ES-I3 (cell line): ENCODE data around the gene CDKN2D.

Experiments used
- H3K36me3 ChIP-seq: 2 replicates; pipeline ENCODE4 v1.6.1; 2013; ENCODE audit warnings: mild to moderate bottlenecking, low read length, control low read depth, moderate library complexity; ENCODE audit not compliant: insufficient read depth
- H3K4me1 ChIP-seq: 2 replicates; pipeline ENCODE4 v1.6.1; 2013; ENCODE audit warnings: mild to moderate bottlenecking, control low read depth, low read length; ENCODE audit not compliant: insufficient read depth
- H3K9ac ChIP-seq: 2 replicates; pipeline ENCODE4 v1.6.1; 2013; ENCODE audit warnings: low read depth, mild to moderate bottlenecking, low read length, moderate library complexity
- H3K9me3 ChIP-seq: 2 replicates; pipeline ENCODE4 v1.6.1; 2013; ENCODE audit warnings: mild to moderate bottlenecking, low read length, moderate library complexity; ENCODE audit not compliant: control insufficient read depth, insufficient read depth

Gene CDKN2D

DNA sequence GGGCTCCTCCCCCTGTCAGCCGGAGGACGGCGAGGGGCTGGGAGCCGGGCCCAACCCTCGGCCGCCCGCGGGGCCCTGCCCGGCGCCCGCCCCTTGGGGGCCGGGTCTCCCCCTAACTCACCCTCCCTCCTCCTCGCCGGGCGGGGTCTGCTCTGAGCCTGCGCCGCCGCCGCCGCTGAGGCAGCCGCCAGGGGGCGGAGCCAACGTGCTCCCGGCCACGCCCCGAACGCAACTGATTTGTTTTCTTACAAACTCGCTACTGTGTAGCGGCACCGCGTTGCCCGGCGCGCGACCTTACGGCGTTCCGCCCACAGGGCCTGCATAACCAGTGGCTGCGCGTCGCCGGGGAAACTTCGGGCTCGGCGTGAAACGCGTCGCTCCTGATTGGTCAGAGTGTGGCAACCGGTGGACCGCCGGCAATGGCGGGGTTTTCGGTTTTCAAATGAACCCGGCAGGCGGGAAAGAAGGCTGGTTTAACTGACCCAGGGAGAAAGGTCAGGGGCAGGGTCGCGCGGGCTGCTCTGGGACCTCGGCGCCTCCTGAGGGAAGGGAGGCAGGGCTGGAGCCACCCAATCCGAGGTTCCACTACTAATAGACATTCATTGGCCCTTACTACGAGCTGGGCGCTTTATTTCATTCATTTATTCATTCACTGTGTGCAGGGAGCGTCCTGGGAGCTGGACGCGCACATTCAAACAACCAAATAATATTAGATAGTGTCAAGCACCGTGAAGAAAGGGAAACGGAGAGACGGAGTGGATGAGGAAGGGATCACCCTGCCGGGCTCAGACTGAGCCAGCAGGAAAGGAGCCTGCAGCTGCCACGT, at the start of gene CDKN2D:
TSS of gene CDKN2D (minus strand) at position 154 of the 826 bp plus-strand sequence. CDS start 326 bp downstream, outside the sequence.
- peak within 1 kb of the TSS; percentile 86 for H3K9ac ChIP-seq

DNA sequence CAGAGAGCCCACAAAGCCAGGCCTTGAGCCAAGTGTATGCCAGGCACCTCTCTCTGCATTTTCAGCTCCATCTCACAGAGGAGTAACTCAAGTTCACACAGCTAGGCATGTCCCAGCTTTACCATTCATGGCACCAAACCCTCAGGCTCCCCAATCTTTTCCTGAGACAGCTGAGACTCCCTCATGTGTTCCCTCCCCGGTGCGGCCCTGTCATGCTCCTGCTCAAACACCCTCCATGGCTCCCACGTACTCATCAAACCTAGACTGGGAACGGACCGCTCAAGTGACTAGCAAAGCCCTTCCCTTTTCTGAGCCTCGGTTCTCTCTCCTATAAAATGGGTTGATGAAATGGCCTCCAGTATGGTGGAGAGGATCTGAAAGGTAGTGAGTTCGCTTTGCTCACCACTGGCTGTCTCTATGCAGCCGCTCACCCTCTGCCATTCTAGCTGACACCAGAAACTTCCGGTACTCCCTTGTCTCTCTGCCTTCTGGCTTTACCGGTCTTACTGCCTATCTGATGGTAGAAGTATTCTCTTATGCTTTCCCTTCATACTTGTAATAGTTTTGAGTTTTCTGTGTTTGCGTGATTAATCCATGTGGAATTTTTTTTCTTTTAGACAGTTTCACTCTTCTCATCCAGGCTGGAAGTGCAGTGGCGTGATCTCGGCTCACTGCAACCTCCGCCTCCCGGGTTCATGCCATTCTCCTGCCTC, 48.8 kb upstream of the CDKN2D start:
- no peaks in the 10 kb centered on the region for H3K4me1 ChIP-seq
- H3K9me3 ChIP-seq: no peaks in the 10 kb centered on the region
- H3K9ac ChIP-seq: no peak overlapping the region
- H3K36me3 ChIP-seq: no peaks in the 10 kb centered on the region

More for the DNA sequence above, at the start of gene CDKN2D:
- H3K9me3 ChIP-seq: no peaks in the 10 kb centered on the region
- H3K4me1 ChIP-seq: peaks cover 6% of the 10 kb centered on the region; the same call in 1 of the 2 replicates
- no peaks in the 10 kb centered on the region for H3K36me3 ChIP-seq

DNA sequence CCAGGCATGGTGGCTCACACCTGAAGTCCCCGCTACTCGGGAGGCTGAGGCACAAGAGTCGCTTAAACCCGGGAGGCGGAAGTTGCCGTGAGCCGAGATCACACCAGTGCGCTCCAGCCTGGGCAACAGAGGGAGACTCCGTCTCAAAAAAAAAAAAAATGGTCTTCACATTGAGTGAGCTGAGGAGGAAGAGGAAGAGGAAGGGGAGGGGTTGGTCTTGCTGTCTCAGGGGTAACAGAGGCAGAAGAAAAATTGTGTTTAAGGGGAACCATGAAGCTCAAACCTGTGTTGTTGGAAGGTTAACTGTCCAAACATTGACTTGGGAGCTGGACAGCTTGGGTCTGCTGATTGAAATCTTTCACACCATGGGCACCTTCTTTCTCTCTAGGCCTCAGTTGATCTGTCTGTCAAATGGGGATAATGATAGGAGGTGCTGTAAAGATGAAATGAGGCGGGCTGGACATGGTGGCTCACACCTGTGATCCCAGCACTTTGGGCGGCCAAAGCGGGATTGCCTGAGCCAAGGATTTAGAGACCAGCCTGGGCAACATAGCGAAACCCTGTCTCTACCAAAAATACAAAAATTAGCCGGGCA, 46.7 kb upstream of the CDKN2D start:
- H3K4me1 ChIP-seq: no peaks in the 10 kb centered on the region
- no peak overlapping the region for H3K9ac ChIP-seq
- no peaks in the 10 kb centered on the region for H3K9me3 ChIP-seq
- no peaks in the 10 kb centered on the region for H3K36me3 ChIP-seq

DNA sequence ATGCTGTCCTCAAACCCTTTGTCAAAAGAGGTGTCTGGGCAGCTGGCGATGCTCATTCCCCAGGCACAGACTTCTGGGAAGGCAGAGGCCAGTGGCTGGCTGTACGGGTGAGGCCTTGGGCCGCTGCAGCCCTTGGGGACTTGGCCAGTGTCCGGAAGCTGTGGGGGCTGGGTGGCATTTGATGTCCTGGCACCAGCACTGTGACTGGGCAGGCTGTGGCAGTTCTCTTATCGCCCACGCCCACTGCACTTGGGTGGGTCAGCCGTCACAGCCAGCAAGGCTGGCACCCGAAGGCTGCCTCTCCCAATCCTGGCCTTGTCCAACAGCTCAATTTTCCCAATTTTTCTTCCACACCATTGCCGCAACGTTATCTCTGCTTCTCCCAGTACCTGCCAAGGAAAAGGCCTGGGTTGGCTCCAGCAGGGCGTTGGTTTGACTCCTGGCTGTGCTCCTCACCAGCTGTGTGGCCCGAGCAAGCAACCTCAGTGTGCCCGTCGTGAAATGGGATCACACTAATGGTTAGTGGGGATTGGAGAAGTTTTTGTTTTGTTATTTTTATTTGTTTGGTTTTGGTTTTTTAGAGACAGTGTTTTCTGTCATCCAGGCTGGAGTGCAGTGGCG, 43.8 kb upstream of the CDKN2D start:
- Histone ChIP-seq H3K9ac (no peak overlapping the region), H3K4me1 (no peaks in the 10 kb centered on the region), H3K9me3 (no peaks in the 10 kb centered on the region), H3K36me3 (no peaks in the 10 kb centered on the region)

DNA sequence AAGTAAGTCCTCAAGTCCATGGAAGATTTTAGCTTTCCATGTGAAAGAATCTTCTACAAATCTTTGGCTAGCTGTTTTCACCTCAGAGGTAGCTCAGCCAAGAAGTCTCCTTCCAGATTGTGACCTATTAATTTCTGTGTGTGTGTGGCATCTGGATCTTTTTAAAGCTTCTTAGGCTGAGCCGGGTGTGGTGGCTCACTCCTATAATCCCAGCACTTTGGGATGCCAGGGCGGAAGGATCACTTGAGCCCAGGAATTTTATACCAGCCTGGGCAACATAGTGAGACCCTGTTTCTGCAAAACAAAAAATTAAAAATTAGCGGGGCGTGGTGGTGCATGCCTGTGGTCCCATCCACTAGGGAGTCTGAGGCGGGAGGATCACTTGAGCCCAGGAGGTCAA, 43.1 kb upstream of the CDKN2D start:
- no peaks in the 10 kb centered on the region for H3K4me1 ChIP-seq
- no peaks in the 10 kb centered on the region for H3K36me3 ChIP-seq
- no peak overlapping the region for H3K9ac ChIP-seq
- H3K9me3 ChIP-seq: no peaks in the 10 kb centered on the region

DNA sequence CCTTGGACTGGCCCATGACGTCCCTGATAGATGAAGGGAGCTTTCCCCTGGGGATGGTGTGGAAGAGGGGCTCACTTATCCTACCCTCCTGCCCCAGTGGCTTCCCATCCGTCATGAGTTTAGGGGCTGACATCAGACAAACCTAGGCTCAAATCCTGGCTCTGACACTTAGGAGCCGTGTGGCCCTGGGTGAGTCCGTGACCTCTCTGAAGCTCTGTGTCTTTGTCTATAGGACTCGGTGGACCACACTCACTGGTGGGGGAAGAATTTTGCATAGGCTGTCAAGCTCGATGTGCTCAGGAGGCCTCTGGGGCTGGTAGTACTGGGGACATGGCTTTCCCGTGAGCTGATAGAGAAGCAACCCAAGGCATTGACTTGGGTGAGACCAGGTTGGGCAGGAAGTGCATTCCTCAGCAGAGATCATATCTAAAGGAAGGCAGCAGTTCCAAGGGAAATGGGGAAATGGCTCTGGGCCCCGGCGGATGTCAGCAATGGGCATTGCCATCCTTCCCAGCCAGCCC, 35.7 kb upstream of the CDKN2D start:
- Histone ChIP-seq H3K9ac (no peak overlapping the region), H3K36me3 (no peaks in the 10 kb centered on the region), H3K4me1 (peaks cover 11% of the 10 kb centered on the region), H3K9me3 (peaks cover 3% of the 10 kb centered on the region; the same call in 1 of the 2 replicates)

DNA sequence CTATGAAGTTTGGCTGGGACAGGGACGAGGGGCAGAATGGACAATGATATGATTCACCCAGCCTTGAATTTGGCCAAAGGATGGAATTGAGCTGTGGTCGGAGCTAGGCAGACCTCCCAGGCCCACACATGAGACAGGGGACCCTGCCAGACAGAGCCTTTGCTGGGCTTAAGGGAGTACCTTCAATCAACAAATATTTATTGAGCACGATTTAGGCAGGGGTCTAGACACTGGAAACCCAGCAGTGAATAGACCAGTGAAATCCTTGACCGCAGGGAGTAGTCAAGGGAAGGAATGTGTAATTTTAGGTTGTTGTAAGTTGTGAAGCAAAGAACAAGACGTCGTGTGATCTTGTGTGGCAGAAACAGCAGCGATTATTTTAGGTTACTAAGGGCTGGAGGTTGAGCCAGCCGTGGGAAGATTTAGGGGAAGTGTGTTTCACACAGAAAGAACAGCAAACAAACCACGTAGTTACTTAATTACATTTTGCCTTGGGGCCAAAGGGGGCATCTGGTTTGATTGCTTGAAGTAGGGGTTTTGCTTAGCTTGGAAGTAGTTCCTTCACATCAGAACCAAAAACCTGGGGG, 35.2 kb upstream of the CDKN2D start:
- Histone ChIP-seq H3K9ac (peak overlapping the region; percentile 99; the same call in 1 of the 2 replicates), H3K4me1 (peaks cover 11% of the 10 kb centered on the region), H3K36me3 (no peaks in the 10 kb centered on the region), H3K9me3 (peaks cover 3% of the 10 kb centered on the region; the same call in 1 of the 2 replicates)

DNA sequence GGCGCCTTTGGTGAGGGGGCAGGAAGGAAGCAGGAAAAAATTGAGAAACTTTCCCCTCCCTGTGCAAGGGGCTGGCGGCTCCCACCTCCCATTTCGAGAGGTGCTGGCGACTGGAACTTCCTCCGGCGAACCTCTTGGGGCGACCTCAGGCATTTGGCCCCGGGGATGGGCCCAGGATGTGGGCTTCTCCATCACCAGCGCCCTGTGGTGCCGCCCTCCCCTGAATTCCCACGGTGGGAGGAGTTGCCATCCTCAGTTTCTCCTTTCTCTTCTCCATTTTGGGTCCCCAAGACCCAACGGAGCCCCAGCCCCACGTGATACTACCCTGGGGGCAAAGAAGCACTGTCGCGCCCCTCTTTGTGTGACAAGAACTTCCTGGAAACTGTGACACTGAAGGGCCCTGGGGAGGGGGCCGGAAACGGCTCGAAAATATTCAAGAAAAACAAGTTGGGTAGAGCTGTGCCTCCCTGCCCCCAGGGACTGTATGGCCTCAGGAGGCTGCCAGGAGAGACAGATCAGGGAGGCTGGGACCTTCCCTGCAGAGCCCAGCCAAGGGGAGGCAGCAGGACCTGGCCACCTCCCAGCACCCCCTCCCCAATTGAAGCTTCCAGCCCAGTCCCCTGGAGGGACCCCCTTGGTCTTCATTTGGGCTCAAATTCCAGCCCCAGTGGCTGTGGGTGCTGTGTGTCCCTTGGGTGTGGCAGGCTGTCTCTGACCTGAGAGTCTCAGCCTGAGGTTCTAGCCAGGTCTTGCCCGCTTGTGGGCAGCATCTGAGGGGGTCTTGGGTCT, 34.5 kb upstream of the CDKN2D start:
- Histone ChIP-seq H3K9ac (peak overlapping the region; percentile 99), H3K4me1 (peaks cover 11% of the 10 kb centered on the region), H3K36me3 (no peaks in the 10 kb centered on the region), H3K9me3 (peaks cover 3% of the 10 kb centered on the region; the same call in 1 of the 2 replicates)

DNA sequence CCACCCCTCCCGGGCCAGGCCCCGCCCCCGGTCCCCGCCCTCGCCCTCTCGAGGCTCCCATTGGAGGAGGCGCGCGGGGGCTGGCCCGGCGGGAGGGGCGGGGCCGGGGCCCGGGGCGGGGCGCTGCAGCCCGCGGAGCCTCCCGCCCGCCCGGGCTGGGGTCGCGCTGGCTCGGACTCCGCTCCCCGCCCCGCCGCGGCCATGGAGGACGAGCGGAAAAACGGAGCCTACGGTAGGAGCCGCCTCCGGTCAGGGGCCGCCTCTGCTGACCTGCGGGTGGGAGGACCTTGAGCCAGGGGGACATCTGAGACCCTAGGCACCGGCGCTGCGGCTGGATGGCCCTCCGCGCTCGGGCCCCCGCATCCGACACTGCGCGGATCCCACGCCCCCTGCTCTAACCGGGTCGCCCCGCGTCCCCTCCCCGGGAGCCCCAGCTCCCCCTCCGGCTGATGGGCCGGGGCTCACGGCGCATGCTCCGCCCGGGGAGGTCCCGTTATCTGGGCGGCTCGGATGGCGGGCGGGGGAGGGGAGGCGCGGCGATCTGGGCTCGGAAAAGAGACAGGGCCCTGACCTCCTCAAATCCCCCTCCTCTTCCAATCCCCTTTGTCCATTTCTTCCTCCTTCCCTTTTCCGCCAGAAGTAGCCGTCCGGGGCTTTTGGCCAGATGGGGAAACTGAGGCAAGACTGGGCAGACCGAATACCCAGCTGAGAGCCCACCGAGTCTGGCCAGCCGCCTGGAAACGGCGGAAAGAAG, 33.7 kb upstream of the CDKN2D start:
- Histone ChIP-seq H3K9ac (peak overlapping the region; percentile 99), H3K9me3 (peaks cover 3% of the 10 kb centered on the region; the same call in 1 of the 2 replicates), H3K36me3 (no peaks in the 10 kb centered on the region), H3K4me1 (peaks cover 11% of the 10 kb centered on the region)

DNA sequence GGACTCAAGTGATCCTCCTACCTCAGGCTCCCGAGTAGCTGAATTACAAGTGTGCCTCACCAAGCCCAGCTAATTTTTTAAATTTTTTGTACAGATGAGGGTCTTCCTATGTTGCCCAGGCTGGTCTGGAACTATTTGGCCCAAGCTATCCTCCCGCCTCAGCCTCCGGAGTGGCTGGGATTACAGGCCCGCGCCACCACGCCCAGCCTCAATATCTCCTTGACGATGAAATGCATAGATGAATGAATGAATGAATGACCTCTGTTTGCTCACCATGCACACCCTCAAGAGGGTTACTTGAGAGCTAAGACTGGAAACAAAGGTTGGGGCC, 33.2 kb upstream of the CDKN2D start:
- no peaks in the 10 kb centered on the region for H3K36me3 ChIP-seq
- H3K4me1 ChIP-seq: peaks cover 11% of the 10 kb centered on the region
- peaks cover 3% of the 10 kb centered on the region; the same call in 1 of the 2 replicates for H3K9me3 ChIP-seq
- H3K9ac ChIP-seq: no peak overlapping the region

DNA sequence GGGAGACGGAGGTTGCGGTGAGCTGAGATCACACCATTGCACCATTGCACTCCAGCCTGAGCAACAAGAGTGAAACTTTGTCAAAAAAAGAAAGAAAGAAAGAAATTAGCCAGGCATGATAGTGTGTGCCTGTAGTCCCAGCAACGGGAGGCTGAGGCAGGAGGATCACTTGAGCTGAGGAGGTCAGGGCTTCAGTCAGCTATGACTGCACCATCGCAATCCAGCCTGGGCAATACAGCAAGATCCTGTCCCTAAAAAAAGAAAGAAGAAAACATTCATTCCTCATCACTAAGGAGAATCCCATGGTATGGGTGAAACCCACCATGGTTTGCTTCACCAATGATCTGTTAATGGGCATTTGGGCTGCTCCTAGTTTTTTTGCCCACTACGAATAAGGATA, 31.4 kb upstream of the CDKN2D start:
- no peaks in the 10 kb centered on the region for H3K36me3 ChIP-seq
- H3K9ac ChIP-seq: no peak overlapping the region
- H3K4me1 ChIP-seq: peaks cover 11% of the 10 kb centered on the region
- H3K9me3 ChIP-seq: peaks cover 3% of the 10 kb centered on the region; the same call in 1 of the 2 replicates

DNA sequence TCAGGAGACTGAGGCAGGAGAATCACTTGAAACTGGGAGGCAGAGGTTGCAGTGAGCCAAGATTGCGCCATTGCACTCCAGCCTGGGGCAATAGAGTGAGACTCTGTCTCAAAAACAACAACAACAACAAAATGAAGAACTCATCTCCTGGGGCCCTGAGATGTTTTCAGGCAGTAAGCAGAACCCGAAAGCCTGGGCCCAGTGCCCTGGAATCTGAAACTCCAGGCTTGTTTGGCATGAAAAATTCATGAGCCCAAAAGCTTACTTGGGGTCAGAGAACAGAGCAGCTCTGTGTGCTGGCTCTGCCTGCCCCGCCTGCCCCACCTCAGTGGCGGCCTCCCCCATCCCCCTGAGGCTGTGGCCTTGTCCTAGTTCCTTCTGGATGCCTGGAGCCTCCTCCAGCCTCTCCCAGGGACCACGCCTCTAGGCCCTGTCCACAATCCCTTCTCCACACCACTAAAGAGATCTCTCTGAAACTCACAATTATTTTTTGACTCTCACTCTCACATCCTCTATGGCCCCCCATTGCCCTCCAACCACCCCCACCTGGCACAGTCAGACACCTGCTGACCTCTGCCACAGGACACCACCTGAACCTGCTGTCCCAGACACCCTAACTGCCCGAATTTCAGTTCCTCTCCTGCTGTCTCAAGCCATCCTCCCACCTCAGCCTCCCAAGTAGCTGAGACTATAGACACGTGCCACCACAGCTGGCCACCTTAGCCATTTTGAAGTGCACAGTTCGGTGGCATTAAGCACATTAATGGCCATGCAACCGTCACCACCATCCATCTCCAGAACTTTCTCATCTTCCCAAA, 25.2 kb upstream of the CDKN2D start:
- Histone ChIP-seq H3K9ac (no peak overlapping the region), H3K9me3 (no peaks in the 10 kb centered on the region), H3K4me1 (no peaks in the 10 kb centered on the region), H3K36me3 (no peaks in the 10 kb centered on the region)
